ENCODE measurements around the gene BMP3.
"Not testable (repeated sequence)": the region's sequence is repeated elsewhere in the genome, so short reads cannot be mapped to it uniquely, and the experiment has no call there.

Gene BMP3

GRCh38 chr4:81030061-81030980, at the start of gene BMP3:
Gene BMP3 (plus strand): TSS chr4:81030708. CDS start chr4:81031285, 577 bp downstream.
- Histone ChIP-seq H3K9me3 (ENCODE audit: control insufficient read depth, low read length) (no peaks in the 10 kb centered on the region), H3K36me3 (ENCODE audit: control insufficient read depth, insufficient read depth, low read length, severe bottlenecking) (no peaks in the 10 kb centered on the region), H3K4me1 (ENCODE audit: control insufficient read depth, insufficient read depth, low read length) (peaks cover 10% of the 10 kb centered on the region), H3K4me3 (ENCODE audit: low read length) (peak within 1 kb of the TSS; percentile 77), H3K27me3 (replicated peaks; ENCODE audit: control insufficient read depth, insufficient read depth, low read length) (peaks cover 81% of the 10 kb centered on the region), H3K9ac (ENCODE audit: low read length) (no peak within 1 kb of the TSS)
- peak; percentile 69 for DNase-seq (ENCODE audit: low read depth)

GRCh38 chr4:80986011-80986410, 44.5 kb upstream of the BMP3 start:
- Histone ChIP-seq H3K9ac (ENCODE audit: low read length) (no peak overlapping the region), H3K4me1 (ENCODE audit: control insufficient read depth, insufficient read depth, low read length) (peaks cover 4% of the 10 kb centered on the region), H3K36me3 (ENCODE audit: control insufficient read depth, insufficient read depth, low read length, severe bottlenecking) (no peaks in the 10 kb centered on the region), H3K27me3 (replicated peaks; ENCODE audit: control insufficient read depth, insufficient read depth, low read length) (no peaks in the 10 kb centered on the region), H3K9me3 (ENCODE audit: control insufficient read depth, low read length) (no peaks in the 10 kb centered on the region), H3K4me3 (ENCODE audit: low read length) (no peak overlapping the region)
- no peak for DNase-seq (ENCODE audit: low read depth)

- H3K4me1 ChIP-seq (ENCODE audit: control insufficient read depth, insufficient read depth, low read length): peaks cover 4% of the 10 kb centered on the region
- no peaks in the 10 kb centered on the region for H3K27me3 ChIP-seq (replicated peaks; ENCODE audit: control insufficient read depth, insufficient read depth, low read length)
- H3K9me3 ChIP-seq (ENCODE audit: control insufficient read depth, low read length): no peaks in the 10 kb centered on the region
- H3K4me3 ChIP-seq (ENCODE audit: low read length): no peak overlapping the region
- no peak overlapping the region for H3K9ac ChIP-seq (ENCODE audit: low read length)
- H3K36me3 ChIP-seq (ENCODE audit: control insufficient read depth, insufficient read depth, low read length, severe bottlenecking): no peaks in the 10 kb centered on the region
- peak; percentile 86 for DNase-seq (ENCODE audit: low read depth)
Measured at GRCh38 chr4:80989921-80990544, 40.5 kb upstream of the BMP3 start.

GRCh38 chr4:80990851-80991250, 39.7 kb upstream of the BMP3 start:
- no peaks in the 10 kb centered on the region for H3K27me3 ChIP-seq (replicated peaks; ENCODE audit: control insufficient read depth, insufficient read depth, low read length)
- H3K36me3 ChIP-seq (ENCODE audit: control insufficient read depth, insufficient read depth, low read length, severe bottlenecking): no peaks in the 10 kb centered on the region
- no peak overlapping the region for H3K9ac ChIP-seq (ENCODE audit: low read length)
- H3K9me3 ChIP-seq (ENCODE audit: control insufficient read depth, low read length): no peaks in the 10 kb centered on the region
- DNase-seq (ENCODE audit: low read depth): no peak
- H3K4me1 ChIP-seq (ENCODE audit: control insufficient read depth, insufficient read depth, low read length): peaks cover 4% of the 10 kb centered on the region
- no peak overlapping the region for H3K4me3 ChIP-seq (ENCODE audit: low read length)

GRCh38 chr4:80999943-81000342, 30.6 kb upstream of the BMP3 start:
- Histone ChIP-seq H3K36me3 (ENCODE audit: control insufficient read depth, insufficient read depth, low read length, severe bottlenecking) (no peaks in the 10 kb centered on the region), H3K9me3 (ENCODE audit: control insufficient read depth, low read length) (no peaks in the 10 kb centered on the region)
- DNase-seq (ENCODE audit: low read depth): no peak

GRCh38 chr4:81003597-81004111, 26.9 kb upstream of the BMP3 start:
- no peaks in the 10 kb centered on the region for H3K9me3 ChIP-seq (ENCODE audit: control insufficient read depth, low read length)
- H3K9ac ChIP-seq (ENCODE audit: low read length): no peak overlapping the region
- H3K27me3 ChIP-seq (replicated peaks; ENCODE audit: control insufficient read depth, insufficient read depth, low read length): no peaks in the 10 kb centered on the region
- no peak for DNase-seq (ENCODE audit: low read depth)
- H3K36me3 ChIP-seq (ENCODE audit: control insufficient read depth, insufficient read depth, low read length, severe bottlenecking): no peaks in the 10 kb centered on the region
- no peak overlapping the region for H3K4me3 ChIP-seq (ENCODE audit: low read length)
- no peaks in the 10 kb centered on the region for H3K4me1 ChIP-seq (ENCODE audit: control insufficient read depth, insufficient read depth, low read length)

More at GRCh38 chr4:80999943-81000342, 30.6 kb upstream of the BMP3 start:
- no peak overlapping the region for H3K9ac ChIP-seq (ENCODE audit: low read length)
- H3K4me3 ChIP-seq (ENCODE audit: low read length): no peak overlapping the region
- no peaks in the 10 kb centered on the region for H3K4me1 ChIP-seq (ENCODE audit: control insufficient read depth, insufficient read depth, low read length)
- no peaks in the 10 kb centered on the region for H3K27me3 ChIP-seq (replicated peaks; ENCODE audit: control insufficient read depth, insufficient read depth, low read length)

GRCh38 chr4:81007417-81007816, 23.1 kb upstream of the BMP3 start:
- Histone ChIP-seq H3K9ac (ENCODE audit: low read length) (no peak overlapping the region), H3K4me3 (ENCODE audit: low read length) (no peak overlapping the region), H3K4me1 (ENCODE audit: control insufficient read depth, insufficient read depth, low read length) (no peaks in the 10 kb centered on the region), H3K27me3 (replicated peaks; ENCODE audit: control insufficient read depth, insufficient read depth, low read length) (no peaks in the 10 kb centered on the region), H3K36me3 (ENCODE audit: control insufficient read depth, insufficient read depth, low read length, severe bottlenecking) (no peaks in the 10 kb centered on the region), H3K9me3 (ENCODE audit: control insufficient read depth, low read length) (no peaks in the 10 kb centered on the region)
- no peak for DNase-seq (ENCODE audit: low read depth)

GRCh38 chr4:81016566-81016965, 13.9 kb upstream of the BMP3 start:
- not testable (repeated sequence) for H3K9me3 ChIP-seq (ENCODE audit: control insufficient read depth, low read length); H3K9ac ChIP-seq (ENCODE audit: low read length); H3K4me3 ChIP-seq (ENCODE audit: low read length); H3K27me3 ChIP-seq (replicated peaks; ENCODE audit: control insufficient read depth, insufficient read depth, low read length); H3K36me3 ChIP-seq (ENCODE audit: control insufficient read depth, insufficient read depth, low read length, severe bottlenecking); H3K4me1 ChIP-seq (ENCODE audit: control insufficient read depth, insufficient read depth, low read length); DNase-seq (ENCODE audit: low read depth)

- no peaks in the 10 kb centered on the region for H3K27me3 ChIP-seq (replicated peaks; ENCODE audit: control insufficient read depth, insufficient read depth, low read length)
- H3K36me3 ChIP-seq (ENCODE audit: control insufficient read depth, insufficient read depth, low read length, severe bottlenecking): no peaks in the 10 kb centered on the region
- H3K9ac ChIP-seq (ENCODE audit: low read length): no peak overlapping the region
- H3K4me1 ChIP-seq (ENCODE audit: control insufficient read depth, insufficient read depth, low read length): no peaks in the 10 kb centered on the region
- no peaks in the 10 kb centered on the region for H3K9me3 ChIP-seq (ENCODE audit: control insufficient read depth, low read length)
- DNase-seq (ENCODE audit: low read depth): no peak
- no peak overlapping the region for H3K4me3 ChIP-seq (ENCODE audit: low read length)
Measured at GRCh38 chr4:81019006-81019405, 11.5 kb upstream of the BMP3 start.

- peak; percentile 72 for DNase-seq (ENCODE audit: low read depth)
- H3K36me3 ChIP-seq (ENCODE audit: control insufficient read depth, insufficient read depth, low read length, severe bottlenecking): no peaks in the 10 kb centered on the region
- H3K4me3 ChIP-seq (ENCODE audit: low read length): no peak overlapping the region
- no peaks in the 10 kb centered on the region for H3K4me1 ChIP-seq (ENCODE audit: control insufficient read depth, insufficient read depth, low read length)
- peaks cover 13% of the 10 kb centered on the region for H3K27me3 ChIP-seq (replicated peaks; ENCODE audit: control insufficient read depth, insufficient read depth, low read length)
- H3K9me3 ChIP-seq (ENCODE audit: control insufficient read depth, low read length): no peaks in the 10 kb centered on the region
- H3K9ac ChIP-seq (ENCODE audit: low read length): no peak overlapping the region
Measured at GRCh38 chr4:81021142-81021944, 9.2 kb upstream of the BMP3 start.

GRCh38 chr4:81021981-81022380, 8.5 kb upstream of the BMP3 start:
- Histone ChIP-seq H3K9ac (ENCODE audit: low read length) (no peak overlapping the region), H3K27me3 (replicated peaks; ENCODE audit: control insufficient read depth, insufficient read depth, low read length) (peaks cover 16% of the 10 kb centered on the region), H3K4me3 (ENCODE audit: low read length) (no peak overlapping the region), H3K9me3 (ENCODE audit: control insufficient read depth, low read length) (no peaks in the 10 kb centered on the region), H3K4me1 (ENCODE audit: control insufficient read depth, insufficient read depth, low read length) (no peaks in the 10 kb centered on the region), H3K36me3 (ENCODE audit: control insufficient read depth, insufficient read depth, low read length, severe bottlenecking) (no peaks in the 10 kb centered on the region)
- no peak for DNase-seq (ENCODE audit: low read depth)

Data from adipocyte (in vitro differentiated cells).